ENCODE data around the gene FURIN.

GRCh38 chr15:90871139-90871715 is 2.8 kb downstream of the FURIN start:
- TF ChIP-seq, protein P1, sequence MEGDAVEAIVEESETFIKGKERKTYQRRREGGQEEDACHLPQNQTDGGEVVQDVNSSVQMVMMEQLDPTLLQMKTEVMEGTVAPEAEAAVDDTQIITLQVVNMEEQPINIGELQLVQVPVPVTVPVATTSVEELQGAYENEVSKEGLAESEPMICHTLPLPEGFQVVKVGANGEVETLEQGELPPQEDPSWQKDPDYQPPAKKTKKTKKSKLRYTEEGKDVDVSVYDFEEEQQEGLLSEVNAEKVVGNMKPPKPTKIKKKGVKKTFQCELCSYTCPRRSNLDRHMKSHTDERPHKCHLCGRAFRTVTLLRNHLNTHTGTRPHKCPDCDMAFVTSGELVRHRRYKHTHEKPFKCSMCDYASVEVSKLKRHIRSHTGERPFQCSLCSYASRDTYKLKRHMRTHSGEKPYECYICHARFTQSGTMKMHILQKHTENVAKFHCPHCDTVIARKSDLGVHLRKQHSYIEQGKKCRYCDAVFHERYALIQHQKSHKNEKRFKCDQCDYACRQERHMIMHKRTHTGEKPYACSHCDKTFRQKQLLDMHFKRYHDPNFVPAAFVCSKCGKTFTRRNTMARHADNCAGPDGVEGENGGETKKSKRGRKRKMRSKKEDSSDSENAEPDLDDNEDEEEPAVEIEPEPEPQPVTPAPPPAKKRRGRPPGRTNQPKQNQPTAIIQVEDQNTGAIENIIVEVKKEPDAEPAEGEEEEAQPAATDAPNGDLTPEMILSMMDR (IDR thresholded peaks at IDR 0.05): no peak
- peak in 1 of 2 donors; percentile 7 for TF ChIP-seq POLR2A (IDR thresholded peaks at IDR 0.05)

All from uterus (tissue), 2 donors.